Measurements from ENCODE around the gene NYAP2. TPM values are rescaled to one million over a fixed set of nuclear protein-coding genes. Genes with fewer than 3 reads are reported as not detected.

The NYAP2 gene
- total RNA-seq, 1 experiment from 2014 or later: not detected

DNA sequence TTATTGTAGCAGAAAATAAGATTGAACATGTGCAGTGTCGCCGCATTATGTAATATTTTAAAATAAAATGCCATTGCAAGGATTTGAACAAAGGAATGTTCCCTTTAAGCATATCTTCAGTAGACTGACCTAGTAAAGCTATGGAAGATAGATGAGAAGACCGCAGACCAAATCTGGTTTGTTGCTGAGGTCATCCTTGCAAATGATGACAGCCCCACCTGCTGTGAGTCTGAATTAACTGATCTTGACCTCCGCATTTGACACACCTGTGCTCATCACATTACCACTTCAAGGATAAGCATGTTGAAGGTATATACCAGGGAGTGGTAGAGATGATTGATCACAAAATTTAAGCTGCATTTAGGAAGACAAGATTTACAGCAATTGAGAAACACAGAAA is 96.2 kb downstream of the NYAP2 start:
- H3K9me2 ChIP-seq (ENCODE audit: insufficient read depth): no peaks in the 10 kb centered on the region
- H3K79me2 ChIP-seq (ENCODE audit: insufficient read depth, low read length): no peaks in the 10 kb centered on the region
- BruUV-seq (replicated peaks): no TSS peak
- ChIA-PET RAD21 (ENCODE audit: low non-redundant PET in 1 of 2, low total read pairs in 2 of 2, uncharacterized antibody in 2 of 2, unreplicated experiment in 2 of 2) (no interaction called here), CTCF (no interaction called here), POLR2A (no interaction called here)
- H3K27ac ChIP-seq (ENCODE audit: low read depth, low read length): no peak overlapping the region
- H3K9me3 ChIP-seq (ENCODE audit: control insufficient read depth in 1 of 2, insufficient read depth in 1 of 2, low read depth in 1 of 2, low read length in 2 of 2): no peaks in the 10 kb centered on the region
- no peaks in the 10 kb centered on the region for H3K27me3 ChIP-seq (ENCODE audit: insufficient read depth, low read length)
- no peaks in the 10 kb centered on the region for H3K36me3 ChIP-seq (ENCODE audit: control insufficient read depth in 1 of 2, insufficient read depth in 2 of 2, low read length in 2 of 2)
- DNase-seq (ENCODE audit: low read depth, low spot score): no peak
- H3K4me2 ChIP-seq (ENCODE audit: low read length): no peak overlapping the region
- H3K4me1 ChIP-seq (ENCODE audit: control insufficient read depth in 1 of 2, insufficient read depth in 2 of 2, low read length in 2 of 2): no peaks in the 10 kb centered on the region
- no peak overlapping the region for H3K4me3 ChIP-seq (replicated peaks in 1 of 2; ENCODE audit: low read depth in 1 of 2, low read length in 2 of 2)
- no peak overlapping the region for H2AFZ ChIP-seq (ENCODE audit: low read depth, low read length, poor library complexity, severe bottlenecking)
- TF ChIP-seq EZH2 (IDR thresholded peaks at IDR 0.05) (no peak), POLR2AphosphoS5 (IDR thresholded peaks at IDR 0.05; ENCODE audit: low read depth, low read length) (no peak), RAD21 (IDR thresholded peaks at IDR 0.05; ENCODE audit: low read depth) (peak; percentile 29; the same call in 1 of the 2 replicates), SIN3A (IDR thresholded peaks at IDR 0.05; ENCODE audit: low read depth) (no peak), EZH2phosphoT487 (IDR thresholded peaks at IDR 0.05; ENCODE audit: borderline replicate concordance) (no peak)
- TF ChIP-seq, protein P1, sequence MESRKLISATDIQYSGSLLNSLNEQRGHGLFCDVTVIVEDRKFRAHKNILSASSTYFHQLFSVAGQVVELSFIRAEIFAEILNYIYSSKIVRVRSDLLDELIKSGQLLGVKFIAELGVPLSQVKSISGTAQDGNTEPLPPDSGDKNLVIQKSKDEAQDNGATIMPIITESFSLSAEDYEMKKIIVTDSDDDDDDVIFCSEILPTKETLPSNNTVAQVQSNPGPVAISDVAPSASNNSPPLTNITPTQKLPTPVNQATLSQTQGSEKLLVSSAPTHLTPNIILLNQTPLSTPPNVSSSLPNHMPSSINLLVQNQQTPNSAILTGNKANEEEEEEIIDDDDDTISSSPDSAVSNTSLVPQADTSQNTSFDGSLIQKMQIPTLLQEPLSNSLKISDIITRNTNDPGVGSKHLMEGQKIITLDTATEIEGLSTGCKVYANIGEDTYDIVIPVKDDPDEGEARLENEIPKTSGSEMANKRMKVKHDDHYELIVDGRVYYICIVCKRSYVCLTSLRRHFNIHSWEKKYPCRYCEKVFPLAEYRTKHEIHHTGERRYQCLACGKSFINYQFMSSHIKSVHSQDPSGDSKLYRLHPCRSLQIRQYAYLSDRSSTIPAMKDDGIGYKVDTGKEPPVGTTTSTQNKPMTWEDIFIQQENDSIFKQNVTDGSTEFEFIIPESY (IDR thresholded peaks at IDR 0.05; ENCODE audit: extremely low read depth, insufficient replicate concordance, low read length): no peak
- TF ChIP-seq, protein P2, sequence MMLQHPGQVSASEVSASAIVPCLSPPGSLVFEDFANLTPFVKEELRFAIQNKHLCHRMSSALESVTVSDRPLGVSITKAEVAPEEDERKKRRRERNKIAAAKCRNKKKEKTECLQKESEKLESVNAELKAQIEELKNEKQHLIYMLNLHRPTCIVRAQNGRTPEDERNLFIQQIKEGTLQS (IDR thresholded peaks at IDR 0.05): no peak
- TF ChIP-seq, protein P3, sequence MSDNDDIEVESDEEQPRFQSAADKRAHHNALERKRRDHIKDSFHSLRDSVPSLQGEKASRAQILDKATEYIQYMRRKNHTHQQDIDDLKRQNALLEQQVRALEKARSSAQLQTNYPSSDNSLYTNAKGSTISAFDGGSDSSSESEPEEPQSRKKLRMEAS (IDR thresholded peaks at IDR 0.05): no peak
- H3K9ac ChIP-seq (ENCODE audit: low read length): no peak overlapping the region
- intact Hi-C loops (cut with micrococcal nuclease): no loop called here
- no peaks in the 10 kb centered on the region for H4K20me1 ChIP-seq (ENCODE audit: insufficient read depth)
- no peak for ATAC-seq

DNA sequence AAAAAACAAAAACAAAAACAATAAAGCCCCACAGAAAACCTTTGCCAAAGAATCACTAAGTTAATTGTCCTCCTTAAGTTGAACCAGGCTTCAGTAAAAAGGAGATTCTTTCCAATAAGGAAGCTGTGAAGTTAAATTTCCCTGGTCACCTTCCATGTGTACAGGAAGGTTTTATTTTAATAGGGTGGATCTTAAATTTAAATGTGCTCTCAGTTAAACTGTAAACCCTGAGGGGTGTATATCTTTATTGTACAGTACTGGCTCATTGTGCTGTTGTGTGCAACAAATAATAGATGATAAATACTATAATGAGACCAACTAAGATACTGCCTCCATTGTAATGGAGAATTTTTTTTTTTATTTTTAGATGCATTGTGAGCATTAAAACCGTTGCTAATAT is 97.1 kb downstream of the NYAP2 start:
- H3K9me2 ChIP-seq (ENCODE audit: insufficient read depth): no peaks in the 10 kb centered on the region
- no peak overlapping the region for H3K9ac ChIP-seq (ENCODE audit: low read length)
- H3K4me3 ChIP-seq (replicated peaks in 1 of 2; ENCODE audit: low read depth in 1 of 2, low read length in 2 of 2): no peak overlapping the region
- H3K27me3 ChIP-seq (ENCODE audit: insufficient read depth, low read length): no peaks in the 10 kb centered on the region
- intact Hi-C loops (cut with micrococcal nuclease): no loop called here
- no peaks in the 10 kb centered on the region for H3K9me3 ChIP-seq (ENCODE audit: control insufficient read depth in 1 of 2, insufficient read depth in 1 of 2, low read depth in 1 of 2, low read length in 2 of 2)
- no peak for DNase-seq (ENCODE audit: low read depth, low spot score)
- ChIA-PET RAD21 (ENCODE audit: low non-redundant PET in 1 of 2, low total read pairs in 2 of 2, uncharacterized antibody in 2 of 2, unreplicated experiment in 2 of 2) (no interaction called here), POLR2A (no interaction called here), CTCF (no interaction called here)
- H3K36me3 ChIP-seq (ENCODE audit: control insufficient read depth in 1 of 2, insufficient read depth in 2 of 2, low read length in 2 of 2): no peaks in the 10 kb centered on the region
- no peaks in the 10 kb centered on the region for H3K79me2 ChIP-seq (ENCODE audit: insufficient read depth, low read length)
- no TSS peak for BruUV-seq (replicated peaks)
- no peak overlapping the region for H2AFZ ChIP-seq (ENCODE audit: low read depth, low read length, poor library complexity, severe bottlenecking)
- H3K4me1 ChIP-seq (ENCODE audit: control insufficient read depth in 1 of 2, insufficient read depth in 2 of 2, low read length in 2 of 2): no peaks in the 10 kb centered on the region
- no peaks in the 10 kb centered on the region for H4K20me1 ChIP-seq (ENCODE audit: insufficient read depth)
- no peak overlapping the region for H3K4me2 ChIP-seq (ENCODE audit: low read length)
- no peak overlapping the region for H3K27ac ChIP-seq (ENCODE audit: low read depth, low read length)
- no peak for ATAC-seq
- TF ChIP-seq SIN3A (IDR thresholded peaks at IDR 0.05; ENCODE audit: low read depth): no peak
- TF ChIP-seq RAD21 (IDR thresholded peaks at IDR 0.05; ENCODE audit: low read depth): no peak
- no peak for TF ChIP-seq TCF7L2 (IDR thresholded peaks at IDR 0.05; ENCODE audit: borderline replicate concordance, extremely low read depth, insufficient read depth, insufficient read length)
- no peak for TF ChIP-seq EZH2phosphoT487 (IDR thresholded peaks at IDR 0.05; ENCODE audit: borderline replicate concordance)
- no peak for TF ChIP-seq EZH2 (IDR thresholded peaks at IDR 0.05)
- TF ChIP-seq, protein P2 (IDR thresholded peaks at IDR 0.05): no peak
- TF ChIP-seq CEBPB (IDR thresholded peaks at IDR 0.05; ENCODE audit: low read depth): no peak
- TF ChIP-seq POLR2AphosphoS5 (IDR thresholded peaks at IDR 0.05; ENCODE audit: low read depth, low read length): no peak
- no peak for TF ChIP-seq SRF (IDR thresholded peaks at IDR 0.05; ENCODE audit: low read depth)
- TF ChIP-seq POLR2A (IDR thresholded peaks at IDR 0.05; ENCODE audit: borderline replicate concordance, extremely low read depth, insufficient read depth, insufficient read length): no peak
- no peak for TF ChIP-seq FOSL1 (IDR thresholded peaks at IDR 0.05; ENCODE audit: low read depth)
- no peak for TF ChIP-seq SP1 (IDR thresholded peaks at IDR 0.05; ENCODE audit: low read depth)
- TF ChIP-seq, protein P1 (IDR thresholded peaks at IDR 0.05; ENCODE audit: extremely low read depth, insufficient replicate concordance, low read length): no peak

Data from HCT116 (cell line).